NK-92 (cell line): ENCODE data around the gene ZNF524.
A peak's percentile ranks its signal among the peaks of the same experiment; 100 is the strongest.

ENCODE experiments used
- DNase-seq: peaks from one replicate; lab custom pipeline; 2025; ENCODE audit not compliant: unreplicated experiment; lab: John Stamatoyannopoulos, UW

ZNF524 gene

DNA sequence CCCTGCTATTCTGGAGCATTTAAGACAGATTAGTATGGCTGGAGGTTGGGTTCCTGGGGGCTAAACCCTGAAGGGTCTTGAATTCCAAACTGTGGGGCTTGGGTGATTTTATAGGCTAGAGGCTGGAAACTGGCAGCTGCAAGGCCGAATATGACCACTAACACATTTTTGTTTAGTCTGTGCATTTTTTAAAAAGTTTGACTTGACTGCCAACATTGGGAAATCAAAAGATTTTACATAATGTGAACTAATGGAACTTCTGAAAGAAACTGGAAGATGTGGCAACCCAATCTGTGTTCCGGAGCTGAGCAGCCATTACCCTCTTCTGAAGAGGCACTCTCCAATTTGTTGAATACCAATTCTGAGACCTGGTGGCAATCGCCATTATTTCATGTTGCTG is 19.2 kb downstream of the ZNF524 start:
- DNase-seq, result no peak

DNA sequence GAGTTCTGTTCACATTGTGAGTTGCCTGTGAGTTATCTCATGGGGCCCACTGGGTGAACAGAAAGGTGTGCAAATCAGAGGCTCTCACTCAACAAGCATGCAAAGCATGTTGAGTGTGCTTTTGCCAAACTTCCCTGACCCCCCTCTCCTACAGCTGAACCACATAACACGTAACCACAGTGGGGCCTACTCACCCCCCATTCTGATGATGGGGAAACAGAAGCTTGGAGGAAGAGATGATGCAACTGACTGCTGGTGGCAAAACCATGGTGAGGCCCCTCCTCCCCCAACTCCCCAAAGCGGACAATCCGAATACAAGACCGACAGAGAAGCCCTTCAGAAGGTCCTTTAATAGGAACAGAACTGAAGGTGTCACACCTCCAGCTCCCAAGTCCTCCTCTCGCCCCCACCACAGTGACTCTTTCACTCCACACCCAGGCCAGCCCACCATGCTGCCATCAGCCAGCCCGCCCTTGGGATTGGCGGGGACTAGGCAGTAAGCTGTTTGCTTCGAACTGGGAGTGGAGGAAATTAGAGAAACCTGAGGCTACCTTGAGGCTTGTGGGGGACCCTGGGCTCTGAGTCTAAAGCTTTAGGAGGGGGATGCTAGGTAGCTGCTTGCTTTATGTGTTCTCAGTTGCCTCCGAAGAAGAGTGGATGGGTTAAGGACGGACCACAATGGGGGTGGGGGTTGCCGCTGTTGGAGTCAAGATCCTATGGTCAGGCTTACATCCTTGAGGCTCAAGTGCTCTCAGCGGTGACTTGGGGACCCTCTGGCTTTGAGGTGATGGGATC is 20.5 kb downstream of the ZNF524 start:
- DNase-seq, result no peak

DNA sequence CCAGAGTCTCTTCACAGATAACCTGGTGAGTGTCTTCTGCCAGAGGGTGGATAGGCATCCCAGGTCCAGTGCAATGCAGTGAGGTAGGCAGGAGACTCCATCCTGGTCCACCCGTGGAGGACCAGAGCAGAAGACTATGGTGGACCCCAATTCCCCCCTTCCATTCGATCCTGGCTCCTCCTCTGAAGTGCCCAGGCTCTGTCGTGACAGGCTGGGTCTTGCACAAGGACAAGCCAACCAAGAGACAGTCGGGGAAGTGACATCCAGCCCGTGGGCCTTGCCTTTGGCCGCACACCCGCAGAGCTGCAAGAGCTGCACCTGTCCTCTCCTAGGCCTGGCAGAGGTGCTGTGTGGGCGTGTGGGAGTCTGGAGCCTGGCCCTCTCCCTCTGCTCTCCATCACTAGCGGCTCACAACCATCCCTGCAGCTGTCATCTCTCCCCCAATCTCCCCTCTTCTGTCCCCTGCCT is 21.2 kb downstream of the ZNF524 start:
- no peak for DNase-seq

DNA sequence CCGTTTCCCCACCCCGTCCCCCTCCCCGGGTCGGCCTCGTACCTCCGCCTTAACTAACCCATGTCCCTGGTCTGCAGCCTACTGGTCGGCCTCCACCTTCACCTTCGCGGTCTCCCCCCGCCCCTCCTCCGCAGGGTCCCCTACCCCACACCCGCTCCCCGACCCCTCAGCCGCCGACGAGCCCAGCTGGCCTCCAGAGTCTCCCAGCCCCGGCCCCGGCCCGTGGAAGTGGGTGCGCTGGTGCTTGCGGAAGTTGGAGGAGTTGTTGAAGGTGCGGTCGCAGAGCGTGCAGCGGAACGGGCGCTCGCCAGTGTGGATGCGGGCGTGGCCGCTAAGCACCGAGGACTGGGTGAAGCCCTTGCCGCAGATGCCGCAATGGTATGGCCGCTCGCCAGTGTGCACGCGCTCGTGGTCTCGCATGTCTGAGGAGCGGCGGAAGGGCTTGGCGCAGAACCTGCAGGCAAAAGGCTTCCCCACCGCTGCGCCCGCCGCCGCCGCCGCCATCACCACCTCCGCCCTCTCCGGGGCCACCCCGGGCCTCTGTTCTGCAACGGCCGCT is 21.7 kb downstream of the ZNF524 start:
- no peak for DNase-seq

DNA sequence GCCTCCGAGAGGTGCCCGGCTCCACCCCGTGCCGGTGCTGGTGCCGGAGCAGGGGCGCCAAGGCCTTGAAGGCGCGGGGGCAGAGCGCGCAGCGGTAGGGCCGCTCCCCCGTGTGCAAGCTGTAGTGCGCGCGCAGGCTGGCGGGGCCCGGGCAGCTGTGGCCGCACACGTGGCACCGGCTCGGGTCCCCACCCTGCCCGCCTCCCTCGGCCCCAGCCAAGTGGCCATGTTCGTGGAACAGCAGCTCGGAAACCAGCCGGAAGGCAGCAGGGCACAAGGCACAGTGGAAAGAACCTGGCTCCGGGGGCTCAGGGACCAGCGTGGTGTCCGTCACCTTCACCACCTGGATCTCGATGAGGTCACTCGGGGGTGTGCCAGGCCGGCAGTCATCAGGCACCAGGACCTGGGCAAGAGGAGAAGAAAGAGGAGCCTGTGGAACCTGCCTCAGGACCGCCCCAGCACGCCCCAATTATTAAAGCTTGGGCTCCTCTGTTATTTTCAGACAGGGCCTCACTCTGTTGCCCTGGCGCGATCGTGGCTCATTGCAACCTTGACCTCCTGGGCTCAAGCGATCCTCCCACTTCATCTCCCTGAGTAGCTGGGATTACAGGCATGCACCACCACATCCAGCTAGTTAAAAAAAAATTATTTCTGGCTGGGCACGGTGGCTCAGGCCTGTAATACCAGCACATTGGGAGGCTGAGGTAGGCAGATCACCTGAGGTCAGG is 22.3 kb downstream of the ZNF524 start:
- no peak for DNase-seq

DNA sequence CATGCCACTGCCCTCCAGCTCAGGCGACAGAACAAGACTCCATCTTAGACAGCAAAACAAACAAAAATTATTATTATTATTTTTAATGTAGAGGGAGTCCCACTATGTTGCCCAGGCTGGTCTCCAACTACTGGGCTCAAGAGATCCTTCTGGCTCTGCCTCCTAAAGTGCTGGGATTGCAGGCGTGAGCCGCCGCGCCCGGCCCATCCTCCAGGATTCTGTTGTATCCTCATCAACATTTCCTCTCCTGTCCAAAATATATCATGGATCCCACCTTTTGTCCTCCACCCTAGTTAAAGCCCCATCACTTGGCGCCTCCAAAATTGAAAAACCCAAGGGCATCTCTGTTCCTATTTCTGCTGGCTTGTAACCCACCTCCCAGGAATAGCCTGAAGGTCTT is 23.0 kb downstream of the ZNF524 start:
- no peak for DNase-seq

DNA sequence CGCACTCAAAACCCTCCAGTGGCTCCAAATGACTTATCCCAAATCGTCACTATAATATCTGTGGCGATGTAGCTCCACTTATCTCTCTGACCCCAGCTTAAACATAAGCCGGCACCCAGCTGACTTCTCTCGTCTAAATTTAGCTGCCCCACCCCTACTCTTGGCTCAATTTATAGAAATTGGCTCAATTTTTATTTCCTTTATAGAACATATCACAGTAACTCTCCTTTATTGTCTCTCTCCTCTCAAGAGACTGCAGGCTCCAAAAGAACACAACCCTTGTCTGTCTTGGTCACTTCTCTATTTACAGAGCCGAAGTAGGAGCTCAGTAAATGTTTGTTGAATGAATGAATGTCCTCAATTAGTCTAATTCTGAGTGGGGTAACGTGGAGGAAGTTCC is 23.5 kb downstream of the ZNF524 start:
- no peak for DNase-seq

DNA sequence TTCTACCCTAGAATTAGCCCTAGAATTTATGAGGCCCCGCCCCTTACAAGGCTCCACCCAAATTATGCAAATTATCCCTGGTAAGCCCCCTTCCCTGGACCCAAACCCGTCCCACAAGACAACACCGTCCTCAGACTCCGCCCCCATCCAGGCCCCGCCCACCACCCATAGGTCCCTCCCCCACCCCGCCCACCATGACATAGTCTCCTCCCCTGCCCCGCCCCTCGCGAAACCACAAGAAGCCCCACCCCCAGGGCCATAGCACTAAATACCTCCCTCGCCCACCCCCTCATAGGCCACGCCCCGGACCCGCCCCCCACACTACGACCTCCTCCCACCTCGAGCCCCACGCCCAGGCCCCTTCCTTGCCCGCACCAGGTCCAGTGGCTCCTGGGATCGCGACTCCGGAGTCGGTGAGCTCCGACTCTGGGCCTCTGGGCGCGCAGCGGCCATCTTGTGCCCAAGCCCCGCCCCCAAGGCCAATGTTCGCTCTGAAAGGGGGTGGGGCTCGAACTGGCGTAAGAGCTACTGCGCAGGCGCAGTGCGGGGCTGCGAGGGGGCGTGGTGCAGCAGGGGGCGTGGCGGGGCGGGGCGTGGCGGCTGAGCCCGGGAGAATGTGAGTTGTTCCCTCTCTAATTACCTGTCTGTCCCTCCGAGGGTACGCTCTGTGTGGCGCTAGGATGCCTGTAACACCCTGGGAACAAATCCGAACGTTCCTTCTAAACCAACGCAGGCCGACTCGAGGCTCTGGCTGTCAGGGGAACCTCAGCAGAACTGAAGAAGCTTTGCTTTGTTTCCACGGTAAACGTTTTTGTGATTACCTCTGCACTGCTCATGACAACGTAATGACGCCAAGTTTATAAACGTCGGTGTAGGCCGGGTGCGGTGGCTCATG is 24.3 kb downstream of the ZNF524 start, which contains the start of gene ZNF784:
ZNF784 (minus strand) TSS at position 458 of the 895 bp plus-strand sequence; CDS start at position 453, 5 bp downstream.
- peak; percentile 62 for DNase-seq

DNA sequence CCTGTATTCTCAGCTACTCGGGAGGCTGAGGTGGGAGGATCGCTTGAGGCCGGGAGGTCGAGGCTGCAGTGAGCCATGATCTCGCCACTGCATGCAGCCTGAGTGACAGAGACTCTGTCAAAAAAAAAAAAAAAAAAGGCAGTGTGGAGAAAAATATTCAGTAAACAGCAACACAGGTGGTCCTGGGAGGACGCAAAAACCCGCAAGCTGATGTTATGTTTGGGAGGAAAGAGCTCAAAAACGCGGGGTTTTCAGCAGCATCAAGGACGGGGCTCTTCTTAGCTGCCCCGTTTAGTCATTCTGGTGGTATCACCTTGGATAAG is 24.9 kb downstream of the ZNF524 start:
- no peak for DNase-seq

DNA sequence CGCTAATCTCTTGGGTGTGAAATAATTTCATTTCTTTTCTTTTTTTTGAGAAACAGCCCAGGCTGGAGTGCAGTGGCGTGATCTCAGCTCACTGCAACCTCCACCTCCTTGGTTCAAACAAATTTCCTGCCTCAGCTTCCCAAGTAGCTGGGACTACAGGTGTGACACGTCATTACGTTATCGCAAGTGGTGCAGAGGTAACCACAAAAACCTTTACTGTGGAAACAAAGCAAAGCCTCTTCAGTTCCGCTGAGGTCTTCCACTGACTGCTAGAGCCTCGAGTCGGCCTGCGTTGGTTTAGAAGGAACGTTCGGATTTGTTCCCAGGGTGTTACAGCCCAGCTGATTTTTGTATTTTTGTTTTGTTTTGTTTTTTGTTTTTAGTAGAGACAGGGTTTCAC is 26.3 kb downstream of the ZNF524 start:
- no peak for DNase-seq

DNA sequence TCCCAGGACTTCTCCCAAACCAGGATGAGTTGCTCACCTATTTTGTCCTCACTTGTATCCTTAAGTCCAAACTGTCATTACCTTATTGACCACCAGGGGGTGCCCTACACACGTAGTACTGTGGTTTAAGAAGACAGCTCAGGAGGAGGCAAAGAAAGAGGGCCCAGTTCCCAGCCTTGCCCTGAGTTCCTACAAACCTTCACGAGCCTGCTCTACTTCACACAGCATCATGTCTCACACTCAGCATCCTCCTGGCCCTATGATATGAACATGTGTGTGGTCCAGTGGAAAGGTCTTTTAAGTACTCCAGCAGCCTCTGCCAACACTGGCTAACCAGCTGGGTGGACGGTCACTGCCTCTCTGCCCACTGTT is 32.4 kb downstream of the ZNF524 start:
- DNase-seq, result no peak

DNA sequence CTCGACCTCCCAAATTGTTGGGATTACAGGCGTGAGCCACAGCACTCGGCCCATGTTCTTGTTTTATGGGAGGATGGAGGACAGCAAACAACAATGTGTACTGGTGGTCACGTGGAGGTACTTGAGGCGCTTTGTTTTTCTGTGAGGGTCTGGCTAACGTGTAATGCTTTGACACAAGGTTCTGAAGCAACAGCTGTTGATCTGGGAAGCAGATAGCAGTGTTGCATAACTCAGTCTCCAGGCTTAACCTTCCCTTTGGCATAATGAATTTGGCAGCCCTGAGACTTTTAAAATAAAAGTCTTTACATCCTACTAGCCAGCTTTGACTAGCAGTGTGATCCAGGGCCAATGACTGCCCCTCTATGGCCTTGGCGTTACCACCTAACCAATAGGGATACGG is 33.8 kb downstream of the ZNF524 start:
- DNase-seq, result no peak

DNA sequence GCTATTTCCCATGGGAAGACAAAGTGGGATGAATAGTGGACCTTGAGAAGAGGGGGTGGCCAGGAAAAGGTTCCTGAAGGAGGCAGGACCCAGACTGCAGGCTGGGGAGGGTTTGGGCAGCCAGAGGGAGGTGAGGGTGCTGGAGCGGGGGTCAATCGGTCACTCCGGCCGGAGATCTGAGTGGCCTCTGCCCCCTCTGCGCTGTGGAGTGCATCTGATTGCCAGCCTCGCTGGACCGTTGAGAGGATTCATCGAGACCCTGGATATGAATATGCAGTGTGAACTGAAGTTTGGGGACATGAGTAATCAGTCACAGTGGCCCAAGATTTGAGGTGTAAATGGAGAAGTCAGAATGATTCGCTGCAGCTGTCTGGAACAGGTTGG is 35.2 kb downstream of the ZNF524 start:
- DNase-seq, result no peak

DNA sequence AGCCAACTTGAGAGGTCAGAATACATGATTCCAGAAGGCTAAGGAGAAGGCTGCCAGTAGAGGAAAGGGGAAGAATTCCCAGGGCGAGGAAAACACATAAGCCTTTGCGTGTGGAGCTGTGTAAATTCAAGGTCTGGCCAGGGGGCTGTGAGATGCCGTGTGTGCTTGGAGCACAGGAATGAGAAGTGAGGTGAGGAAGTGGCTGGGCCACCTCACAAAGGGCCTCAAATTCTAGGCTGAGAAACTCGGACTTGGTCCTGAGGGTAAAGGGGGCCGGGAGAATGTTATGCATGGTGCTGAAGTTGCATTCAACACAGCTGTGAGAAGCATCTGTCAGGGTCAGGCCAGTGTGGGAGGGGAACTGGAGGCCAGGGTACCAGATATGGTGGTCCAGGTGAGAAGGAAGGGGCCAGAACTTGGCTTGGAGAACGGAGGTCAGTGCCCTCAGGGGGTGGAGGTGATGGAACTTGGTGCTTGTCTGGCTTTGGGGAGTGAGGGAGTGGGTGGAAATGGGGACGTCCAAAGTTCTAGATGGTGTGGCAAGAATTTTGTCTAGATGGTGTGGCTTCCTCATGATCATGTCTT is 35.9 kb downstream of the ZNF524 start:
- no peak for DNase-seq

DNA sequence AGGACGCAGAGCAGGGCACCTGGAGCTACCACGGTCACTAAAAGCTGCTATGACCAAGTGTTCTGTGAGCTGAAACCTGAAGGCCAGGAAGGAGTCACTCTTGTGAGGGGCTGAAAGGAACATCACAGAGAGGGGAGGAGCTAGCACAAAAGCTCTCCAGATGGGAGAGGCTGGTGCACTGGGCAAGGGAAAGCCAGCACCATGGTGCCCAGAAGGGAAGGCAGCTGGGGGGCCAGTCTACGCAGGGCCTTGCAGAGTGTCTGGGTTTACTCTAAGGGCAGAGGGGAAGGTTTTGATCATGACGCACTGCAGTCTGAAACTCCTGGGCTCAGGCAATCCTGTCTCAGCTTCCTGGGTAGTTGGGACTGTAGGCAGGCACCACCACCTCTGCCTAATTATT is 36.6 kb downstream of the ZNF524 start:
- no peak for DNase-seq

DNA sequence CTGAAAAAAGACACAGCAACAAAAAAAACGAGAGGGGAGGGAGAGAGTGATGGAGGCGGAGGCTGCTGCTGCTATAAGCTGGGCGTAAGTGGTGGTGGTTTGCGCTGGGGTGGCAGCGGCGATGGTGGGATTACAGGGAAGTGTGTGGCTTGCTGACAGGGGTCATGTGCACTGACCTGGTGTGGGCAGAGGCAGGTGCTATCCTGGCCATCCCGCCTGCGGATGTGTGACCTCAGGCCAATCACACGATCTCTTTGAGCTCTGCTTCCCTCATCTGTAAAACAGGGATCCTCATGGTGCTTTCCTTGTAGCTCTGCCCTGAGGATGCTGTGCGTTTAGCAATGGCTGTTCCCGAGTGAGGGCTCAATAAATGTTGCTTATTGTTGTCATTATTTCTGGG is 37.4 kb downstream of the ZNF524 start:
- no peak for DNase-seq

DNA sequence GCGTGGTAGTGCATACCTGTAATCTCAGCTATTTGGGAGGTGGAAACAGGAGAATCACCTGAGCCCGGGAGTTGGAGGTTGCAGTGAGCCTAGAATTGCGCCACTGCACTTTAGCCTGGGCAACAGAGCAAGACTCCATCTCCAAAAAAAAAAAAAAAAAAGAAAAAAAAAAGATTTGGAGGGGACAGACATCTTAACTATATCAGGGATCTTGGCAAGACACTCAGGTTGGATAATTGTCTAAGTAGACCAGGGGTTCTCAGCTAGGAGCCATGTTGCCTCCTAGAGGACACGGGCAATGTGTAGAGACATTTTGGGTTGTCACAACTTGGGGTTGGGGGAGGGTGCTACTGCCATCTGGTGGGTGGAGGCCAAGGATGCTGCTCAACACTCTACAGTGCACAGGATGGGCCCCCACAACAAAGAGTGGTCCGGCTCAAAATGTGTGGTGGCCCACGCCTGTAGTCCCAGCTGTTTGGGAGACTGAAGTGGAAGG is 38.8 kb downstream of the ZNF524 start:
- DNase-seq, result no peak

DNA sequence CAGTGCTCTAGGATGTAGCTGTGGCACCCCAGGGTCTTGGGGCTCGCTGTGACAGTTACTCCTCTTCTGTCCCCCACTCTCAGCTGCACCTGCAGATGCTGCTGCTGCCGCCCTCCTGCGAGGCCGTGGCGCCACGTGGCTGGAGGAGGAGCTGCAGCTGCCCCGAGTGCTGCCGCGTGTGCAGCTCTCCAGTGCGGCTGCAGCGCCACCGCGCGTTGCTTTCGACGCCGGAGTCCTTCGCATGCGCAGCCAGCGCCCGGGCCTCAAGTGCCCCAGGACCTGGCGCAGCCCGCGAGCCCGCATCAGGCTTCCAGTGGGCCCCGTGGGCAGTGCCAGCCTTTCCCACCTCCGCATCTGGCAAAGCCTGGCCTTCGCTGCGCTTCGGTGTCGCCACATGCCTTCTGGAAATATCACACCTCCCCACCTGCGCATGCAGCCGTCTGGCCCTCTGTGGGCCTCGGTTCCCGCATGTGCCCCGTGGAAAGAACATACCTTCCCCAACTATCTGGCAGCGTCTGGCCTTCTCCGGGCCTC is 40.0 kb downstream of the ZNF524 start:
- DNase-seq, result no peak

DNA sequence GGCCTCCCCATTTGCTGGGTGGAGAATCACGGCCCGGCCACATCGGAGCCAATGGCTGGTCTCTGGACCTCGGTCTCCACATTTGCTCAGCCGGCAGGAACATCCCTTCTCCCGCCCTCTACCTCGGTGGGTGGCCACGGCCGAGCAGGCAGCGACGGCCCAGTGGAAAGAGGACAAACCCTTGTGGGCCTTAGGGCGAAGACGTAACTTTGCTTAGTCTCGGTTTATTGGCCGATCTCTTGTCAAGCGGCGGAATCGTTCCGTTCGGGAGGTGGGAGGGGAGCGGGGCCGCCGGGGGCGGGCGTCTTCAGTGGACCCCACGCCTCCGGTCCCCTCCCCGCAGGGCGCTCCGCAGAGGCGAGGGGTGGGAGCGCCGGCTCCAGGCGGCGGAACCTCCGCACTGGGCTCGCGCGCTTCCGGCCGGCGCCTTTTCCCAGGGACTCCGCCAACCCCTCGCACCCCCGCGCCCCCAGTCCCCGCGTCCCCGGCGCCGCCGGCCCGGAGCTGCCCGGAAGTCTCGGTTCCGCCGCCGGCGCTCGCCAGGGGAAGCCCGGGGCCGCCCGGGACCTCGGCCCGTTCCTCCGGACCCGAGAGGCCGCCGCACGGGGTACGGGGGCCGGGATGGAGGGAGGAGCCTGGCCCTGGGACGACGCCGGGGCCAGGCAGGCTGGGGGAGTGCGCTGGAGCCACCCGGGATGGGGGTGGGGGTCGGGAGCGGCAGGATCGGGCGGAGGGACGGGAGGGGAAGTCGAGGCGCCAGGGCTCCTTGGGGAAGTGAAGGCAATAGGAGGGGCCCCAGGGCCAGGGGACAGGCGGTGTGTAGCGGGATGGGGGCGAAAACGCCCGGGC is 40.7 kb downstream of the ZNF524 start, which contains the start of gene ZNF580:
ZNF580 (plus strand) TSS at position 426 of the 849 bp plus-strand sequence. CDS start 1,507 bp downstream, outside the sequence.
- no peak for DNase-seq
